Activated T-cell treated with anti-CD3 and anti-CD28 coated beads, Interleukin-2, amount 50 U/mL, for 4 hours (primary cell): Measurements from ENCODE around the gene DOK5. TPM values are rescaled to one million over a fixed set of nuclear protein-coding genes. Genes with fewer than 3 reads are reported as not detected.

Source experiments
- ATAC-seq, 2 donors: fragments of 200-7000 bp; cut with Tn5 transposase; one replicate each; pipeline ENCODE4 v1.10.0; 2021
- DNase-seq: peaks from one replicate; pipeline ENCODE4 v3.0.0-alpha.2; 2020
- H3K27me3 Mint-ChIP-seq: one replicate; pipeline ENCODE4 v1.8.0; 2021; ENCODE audit warnings: low read depth, mixed read lengths
- H3K36me3 Mint-ChIP-seq: one replicate; pipeline ENCODE4 v1.8.0; 2022; ENCODE audit warnings: mixed read lengths; ENCODE audit not compliant: insufficient read depth
- H3K4me1 Mint-ChIP-seq: one replicate; pipeline ENCODE4 v1.8.0; 2021; ENCODE audit warnings: low read depth, mixed read lengths
- H3K4me3 Mint-ChIP-seq: one replicate; pipeline ENCODE4 v1.8.0; 2021; ENCODE audit warnings: mild to moderate bottlenecking, moderate library complexity, mixed read lengths
- H3K9me3 Mint-ChIP-seq: one replicate; pipeline ENCODE4 v1.8.0; 2021; ENCODE audit warnings: mixed read lengths
- total RNA-seq, 3 donors: library from RNA; stranded (reverse); gene quantifications; one replicate each; pipeline ENCODE4 v1.2.1, GENCODE V29; 2021

Gene DOK5
- total RNA-seq, 3 donors from 2014 or later: 0.79 to 1.6 (median 1.3) TPM

DNA sequence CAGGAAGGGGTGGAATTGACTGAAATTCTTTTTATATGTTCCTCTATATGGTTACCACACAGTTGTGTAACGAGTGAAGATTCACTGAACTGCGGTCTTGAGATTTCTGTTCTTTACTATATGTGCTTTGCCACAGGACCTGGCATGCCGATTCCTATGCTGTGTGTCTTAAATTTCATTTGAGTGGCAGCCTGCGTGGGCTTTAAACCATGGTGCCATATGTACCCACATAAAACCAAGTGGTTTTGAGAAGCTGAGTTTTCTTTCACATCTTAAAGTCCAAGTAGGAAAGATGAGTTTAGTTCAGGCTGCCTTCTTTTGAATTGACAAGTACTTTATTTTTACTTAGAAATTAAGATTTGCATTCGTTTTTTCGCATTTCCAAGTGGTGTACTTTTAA lies 101.1 kb downstream of the DOK5 start:
- Mint-ChIP-seq H3K27me3 (no peaks in the 10 kb centered on the region), H3K4me3 (no peak overlapping the region), H3K4me1 (no peaks in the 10 kb centered on the region), H3K9me3 (no peaks in the 10 kb centered on the region), H3K36me3 (no peaks in the 10 kb centered on the region)
- ATAC-seq: no peak
- DNase-seq: no peak

- no peak overlapping the region for H3K4me3 Mint-ChIP-seq
- H3K27me3 Mint-ChIP-seq: no peaks in the 10 kb centered on the region
- ATAC-seq: no peak
- DNase-seq: no peak
- H3K36me3 Mint-ChIP-seq: no peaks in the 10 kb centered on the region
- H3K9me3 Mint-ChIP-seq: peaks cover 3% of the 10 kb centered on the region
- no peaks in the 10 kb centered on the region for H3K4me1 Mint-ChIP-seq
These were observed 102.2 kb downstream of the DOK5 start for GRCh38 chr20:54577637-54578036.

DNA sequence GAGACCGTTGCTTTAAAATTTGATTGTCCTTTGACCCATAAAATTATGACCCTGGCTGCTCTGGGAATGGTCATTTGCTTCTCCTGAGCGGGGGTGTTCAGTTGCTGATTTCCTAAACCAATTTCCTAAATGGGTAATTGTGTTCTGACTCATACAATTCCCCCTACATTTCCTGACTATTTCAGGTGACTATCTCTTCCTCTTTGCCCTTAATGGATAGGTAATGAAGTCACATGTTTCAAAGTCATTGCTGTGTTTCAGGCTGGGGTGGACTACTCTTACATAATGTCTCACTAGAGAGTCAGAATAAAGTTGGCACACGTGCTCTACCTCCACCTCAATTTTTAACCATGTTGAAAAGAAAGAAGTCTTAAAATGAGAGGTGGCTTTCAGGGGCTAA lies 109.8 kb downstream of the DOK5 start:
- Mint-ChIP-seq H3K9me3 (peaks cover 16% of the 10 kb centered on the region), H3K27me3 (no peaks in the 10 kb centered on the region), H3K36me3 (no peaks in the 10 kb centered on the region), H3K4me1 (no peaks in the 10 kb centered on the region), H3K4me3 (no peak overlapping the region)
- DNase-seq: no peak
- ATAC-seq: no peak

- ATAC-seq (no peak), DNase-seq (no peak)
- no peak overlapping the region for H3K4me3 Mint-ChIP-seq
- no peaks in the 10 kb centered on the region for H3K4me1 Mint-ChIP-seq
- H3K27me3 Mint-ChIP-seq: peaks cover 3% of the 10 kb centered on the region
- H3K36me3 Mint-ChIP-seq: no peaks in the 10 kb centered on the region
- peaks cover 12% of the 10 kb centered on the region for H3K9me3 Mint-ChIP-seq
These were observed 112.0 kb downstream of the DOK5 start for GRCh38 chr20:54587408-54587807.

DNA sequence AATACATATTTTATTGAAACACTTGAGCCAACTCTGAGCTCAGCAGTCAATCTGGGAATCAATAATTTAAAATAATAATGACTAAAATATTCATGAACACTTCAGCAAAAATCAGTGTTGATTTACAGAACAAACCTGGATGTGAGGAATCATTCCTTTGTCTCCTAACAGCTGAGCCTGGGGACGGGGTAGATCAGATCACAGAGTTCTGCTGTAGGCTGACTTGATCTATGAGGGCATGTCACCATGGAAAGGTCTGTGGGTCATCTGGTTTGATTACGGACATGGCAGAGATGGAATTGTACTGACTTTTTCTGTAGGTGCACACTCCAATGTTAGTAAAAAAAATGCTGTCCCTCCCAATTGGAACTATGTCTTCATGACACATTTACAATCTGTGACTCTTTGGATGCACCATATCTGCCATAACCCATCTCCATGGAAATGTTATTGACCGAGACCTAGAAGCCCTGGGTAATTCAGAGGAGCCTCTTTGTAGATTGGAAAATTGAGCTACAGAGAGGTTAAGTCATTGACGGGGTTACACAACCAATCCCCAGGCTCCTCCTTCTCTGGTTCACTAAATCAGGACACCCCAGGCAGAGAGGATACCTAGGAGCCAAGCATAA lies 114.1 kb downstream of the DOK5 start:
- DNase-seq (no peak), ATAC-seq (no peak)
- no peaks in the 10 kb centered on the region for H3K36me3 Mint-ChIP-seq
- H3K4me1 Mint-ChIP-seq: no peaks in the 10 kb centered on the region
- H3K27me3 Mint-ChIP-seq: peaks cover 3% of the 10 kb centered on the region
- H3K4me3 Mint-ChIP-seq: no peak overlapping the region
- H3K9me3 Mint-ChIP-seq: no peaks in the 10 kb centered on the region

DNA sequence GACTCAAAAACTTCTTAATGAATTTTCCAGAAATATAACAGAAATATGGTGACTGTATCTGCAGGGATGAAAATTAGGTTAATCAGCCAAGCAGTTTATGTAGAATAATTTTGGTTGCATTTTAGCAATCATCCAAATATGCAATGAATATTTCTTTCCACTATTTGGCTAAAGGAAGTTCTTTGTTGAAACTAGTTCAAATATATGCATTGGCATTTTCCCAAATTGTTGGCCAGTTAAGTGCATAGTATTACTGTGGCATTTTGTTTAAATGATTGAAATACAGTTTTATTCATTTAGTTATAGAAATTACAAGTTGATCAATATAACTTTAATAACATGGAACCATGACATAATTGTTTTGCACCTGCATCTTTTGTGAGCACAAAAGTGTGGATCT lies 115.5 kb downstream of the DOK5 start:
- Mint-ChIP-seq H3K9me3 (no peaks in the 10 kb centered on the region), H3K4me1 (no peaks in the 10 kb centered on the region), H3K36me3 (no peaks in the 10 kb centered on the region), H3K27me3 (peaks cover 3% of the 10 kb centered on the region), H3K4me3 (no peak overlapping the region)
- no peak for ATAC-seq
- no peak for DNase-seq

DNA sequence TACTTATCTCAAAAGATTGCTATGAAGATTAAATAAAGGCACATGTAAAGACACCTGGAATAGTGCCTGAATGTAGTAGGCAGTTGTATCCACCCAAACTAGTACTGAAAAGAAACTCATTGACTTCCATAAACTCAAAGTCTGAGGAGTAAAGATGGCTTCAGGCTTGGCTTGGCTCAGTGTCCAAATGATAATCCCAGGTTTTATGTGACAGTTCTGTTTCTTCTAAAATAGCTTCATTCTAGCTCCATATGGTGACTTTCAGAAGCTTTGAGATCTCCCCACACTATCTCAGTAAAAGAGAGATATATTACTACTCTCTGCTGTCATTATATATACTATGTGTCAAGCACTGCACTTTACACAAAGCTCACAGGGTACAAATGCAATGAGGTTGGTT lies 121.3 kb downstream of the DOK5 start:
- H3K36me3 Mint-ChIP-seq: no peaks in the 10 kb centered on the region
- no peak overlapping the region for H3K4me3 Mint-ChIP-seq
- DNase-seq (no peak), ATAC-seq (no peak)
- H3K4me1 Mint-ChIP-seq: no peaks in the 10 kb centered on the region
- H3K27me3 Mint-ChIP-seq: peaks cover under 1% of the 10 kb centered on the region
- H3K9me3 Mint-ChIP-seq: peaks cover 5% of the 10 kb centered on the region

DNA sequence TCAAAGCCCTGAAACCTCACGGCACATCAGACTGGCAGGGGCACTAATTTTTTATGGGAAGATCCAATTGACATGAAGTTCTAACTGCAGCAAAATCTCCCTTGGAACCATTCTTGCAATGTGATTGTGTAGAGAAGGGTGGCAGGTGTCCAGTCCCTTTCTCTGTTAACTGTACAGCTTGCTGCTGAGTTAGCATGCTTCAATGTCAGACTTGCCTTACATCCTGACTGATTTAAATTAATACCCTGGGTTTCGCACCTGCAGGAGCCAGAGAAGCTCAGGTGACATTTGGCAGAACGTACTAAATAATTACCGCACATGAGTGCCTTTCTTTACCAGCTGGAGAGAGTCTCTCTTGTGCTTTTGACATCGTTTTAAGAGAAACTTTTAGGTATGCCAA lies 123.0 kb downstream of the DOK5 start:
- no peak for DNase-seq
- Mint-ChIP-seq H3K4me3 (no peak overlapping the region), H3K4me1 (no peaks in the 10 kb centered on the region), H3K9me3 (peaks cover 5% of the 10 kb centered on the region), H3K27me3 (no peaks in the 10 kb centered on the region), H3K36me3 (no peaks in the 10 kb centered on the region)
- no peak for ATAC-seq

DNA sequence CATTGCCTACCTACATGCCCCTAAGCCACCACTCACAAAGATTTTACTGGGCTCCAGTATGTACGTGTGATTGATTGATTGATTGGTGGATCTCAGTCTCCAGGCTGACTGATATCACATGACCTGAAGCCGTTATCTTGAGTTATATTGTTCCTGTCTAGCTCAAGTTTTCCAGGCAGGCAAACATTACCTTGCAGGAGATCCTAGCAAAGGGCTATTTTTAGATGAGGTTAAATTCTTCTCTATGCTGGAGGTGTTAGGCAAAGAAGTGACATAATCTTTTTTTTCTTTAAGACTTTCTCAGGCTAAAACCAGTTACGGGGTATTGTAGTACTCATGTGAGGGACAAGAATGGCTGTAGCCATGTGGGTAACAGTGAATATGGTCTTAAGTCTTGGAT lies 125.2 kb downstream of the DOK5 start:
- no peak for DNase-seq
- peaks cover 3% of the 10 kb centered on the region for H3K27me3 Mint-ChIP-seq
- peaks cover 5% of the 10 kb centered on the region for H3K9me3 Mint-ChIP-seq
- no peaks in the 10 kb centered on the region for H3K4me1 Mint-ChIP-seq
- no peaks in the 10 kb centered on the region for H3K36me3 Mint-ChIP-seq
- H3K4me3 Mint-ChIP-seq: no peak overlapping the region
- no peak for ATAC-seq

- ATAC-seq (no peak), DNase-seq (no peak)
- Mint-ChIP-seq H3K36me3 (no peaks in the 10 kb centered on the region), H3K9me3 (peaks cover 5% of the 10 kb centered on the region), H3K4me1 (no peaks in the 10 kb centered on the region), H3K27me3 (peaks cover 3% of the 10 kb centered on the region), H3K4me3 (no peak overlapping the region)
These were observed 126.6 kb downstream of the DOK5 start for GRCh38 chr20:54601831-54602515.

DNA sequence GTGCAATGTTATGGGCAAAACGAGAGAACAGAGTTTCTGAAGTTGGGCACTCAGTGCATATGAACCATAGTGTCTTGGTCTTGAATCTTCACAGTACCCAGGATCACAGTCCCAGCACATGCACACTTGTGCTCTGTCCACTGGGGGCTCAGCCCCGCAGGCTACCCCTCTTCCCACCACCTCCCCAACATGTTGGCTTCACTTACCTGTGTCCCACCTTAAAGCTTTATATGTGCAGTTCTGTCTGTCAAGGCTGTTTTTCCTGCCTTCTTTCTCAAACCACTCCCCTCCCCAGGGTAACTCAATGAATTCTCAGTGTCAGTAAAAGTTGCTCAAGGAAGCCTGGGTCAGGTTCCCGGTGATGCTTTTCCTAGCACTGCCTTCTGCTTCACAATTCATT lies 129.9 kb downstream of the DOK5 start:
- no peak overlapping the region for H3K4me3 Mint-ChIP-seq
- peaks cover 3% of the 10 kb centered on the region for H3K27me3 Mint-ChIP-seq
- ATAC-seq (no peak), DNase-seq (no peak)
- H3K36me3 Mint-ChIP-seq: no peaks in the 10 kb centered on the region
- H3K4me1 Mint-ChIP-seq: no peaks in the 10 kb centered on the region
- H3K9me3 Mint-ChIP-seq: no peaks in the 10 kb centered on the region

GRCh38 chr20:54606380-54606779 lies 131.0 kb downstream of the DOK5 start:
- ATAC-seq (no peak), DNase-seq (no peak)
- Mint-ChIP-seq H3K9me3 (no peaks in the 10 kb centered on the region), H3K36me3 (no peaks in the 10 kb centered on the region), H3K4me3 (no peak overlapping the region), H3K27me3 (peaks cover 4% of the 10 kb centered on the region), H3K4me1 (no peaks in the 10 kb centered on the region)

- Mint-ChIP-seq H3K36me3 (no peaks in the 10 kb centered on the region), H3K4me3 (no peak overlapping the region), H3K27me3 (peaks cover 4% of the 10 kb centered on the region), H3K9me3 (no peaks in the 10 kb centered on the region), H3K4me1 (no peaks in the 10 kb centered on the region)
- ATAC-seq (no peak), DNase-seq (no peak)
These were observed 132.8 kb downstream of the DOK5 start for GRCh38 chr20:54608039-54608745.

DNA sequence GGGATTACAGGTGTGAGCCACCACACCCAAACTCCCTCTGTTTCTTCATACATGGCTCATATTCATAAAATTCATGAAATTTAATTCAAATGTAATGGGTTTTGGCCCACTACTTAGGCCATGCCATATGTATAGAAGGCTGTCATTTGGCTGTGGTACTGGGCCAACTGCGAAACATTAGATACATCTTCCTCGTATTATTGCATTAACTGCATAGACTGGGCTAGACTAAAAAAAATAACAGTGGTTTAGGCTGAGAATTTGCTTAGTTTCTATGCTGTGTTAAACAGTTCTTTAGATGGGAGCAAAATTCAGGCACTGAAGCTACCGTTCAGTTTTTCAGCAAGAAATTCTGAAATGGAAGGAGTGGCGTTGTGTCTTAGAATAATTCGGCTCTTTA lies 133.6 kb downstream of the DOK5 start:
- no peak for ATAC-seq

More for the DNA sequence above, 133.6 kb downstream of the DOK5 start:
- Mint-ChIP-seq H3K36me3 (no peaks in the 10 kb centered on the region), H3K4me3 (no peak overlapping the region), H3K4me1 (no peaks in the 10 kb centered on the region), H3K27me3 (peaks cover 4% of the 10 kb centered on the region), H3K9me3 (no peaks in the 10 kb centered on the region)
- DNase-seq: no peak
